Tibial nerve (tissue), 4 donors: Measurements from ENCODE around the gene OXER1. TPM values are rescaled to one million over a fixed set of nuclear protein-coding genes. Genes with fewer than 3 reads are reported as not detected.

ENCODE experiments used
- DNase-seq, 2 donors: peaks; one replicate each; pipeline ENCODE4 v3.0.0-alpha.2; 2019; ENCODE audit warnings: low spot score in 2 of 2
- H3K27ac ChIP-seq, 4 donors: fragments of 200-600 bp; sonication (generic) in 3 of 4; one replicate each; pipeline ENCODE4 v1.5.1; 2017 to 2019; ENCODE audit warnings: mild to moderate bottlenecking in 1 of 4
- H3K27me3 ChIP-seq, 2 donors: fragments of 200-600 bp; sonication (generic) in 1 of 2; one replicate each; pipeline versions ENCODE4 v1.5.1 to v1.6.0; 2017 to 2019
- H3K36me3 ChIP-seq, 3 donors: fragments of 200-600 bp; sonication (generic); one replicate each; pipeline ENCODE4 v1.5.1; 2018 to 2019
- H3K4me1 ChIP-seq, 4 donors: fragments of 200-600 bp; sonication (generic) in 3 of 4; one replicate each; pipeline ENCODE4 v1.5.1; 2017 to 2019
- H3K4me3 ChIP-seq, 4 donors: fragments of 200-600 bp; sonication (generic) in 3 of 4; one replicate each; pipeline ENCODE4 v1.5.1; 2017 to 2019; ENCODE audit warnings: mild to moderate bottlenecking in 1 of 4, moderate library complexity in 1 of 4
- H3K9me3 ChIP-seq, 4 donors: fragments of 200-600 bp; sonication (generic) in 3 of 4; one replicate each; pipeline ENCODE4 v1.5.1; 2017 to 2019
- EP300 ChIP-seq, 2 donors: sonication (generic); formaldehyde crosslinking; IDR thresholded peaks; one replicate each; pipeline ENCODE4 v1.6.1; 2017; ENCODE audit warnings: antibody characterized with exemption in 2 of 2, mild to moderate bottlenecking in 1 of 2
- POLR2A ChIP-seq, 2 donors: fragments of 450-650 bp; IDR thresholded peaks; one replicate each; pipeline ENCODE4 v1.6.1; 2017; ENCODE audit warnings: antibody characterized with exemption in 2 of 2, mild to moderate bottlenecking in 2 of 2, moderate library complexity in 2 of 2
- WGBS, 2 donors: methylation state at CpG; one replicate each; pipeline ENCODE4 v1.1.5; 2018; 5-methylcytosine and 5-hydroxymethylcytosine counted together
- total RNA-seq, 4 donors: library from RNA; depleted of rRNA; stranded (reverse); fragments of >200 nt; gene quantifications; one replicate each; pipeline ENCODE4 v1.1.0, GENCODE V29; 2016
- TF ChIP-seq, protein P1 (sequence below), 5 experiments: fragments of 200-600 bp in 3 of 5; fragments of 450-650 bp in 2 of 5; sonication (generic) in 3 of 5; IDR thresholded peaks; one replicate each; pipeline ENCODE4 v1.5.1; 2016 to 2019; ENCODE audit warnings: antibody characterized with exemption in 5 of 5, mild to moderate bottlenecking in 3 of 5, moderate library complexity in 2 of 5

OXER1 gene
- total RNA-seq, 4 donors from 2014 or later, result 0.60 to 3.7 (median 1.3) TPM

DNA sequence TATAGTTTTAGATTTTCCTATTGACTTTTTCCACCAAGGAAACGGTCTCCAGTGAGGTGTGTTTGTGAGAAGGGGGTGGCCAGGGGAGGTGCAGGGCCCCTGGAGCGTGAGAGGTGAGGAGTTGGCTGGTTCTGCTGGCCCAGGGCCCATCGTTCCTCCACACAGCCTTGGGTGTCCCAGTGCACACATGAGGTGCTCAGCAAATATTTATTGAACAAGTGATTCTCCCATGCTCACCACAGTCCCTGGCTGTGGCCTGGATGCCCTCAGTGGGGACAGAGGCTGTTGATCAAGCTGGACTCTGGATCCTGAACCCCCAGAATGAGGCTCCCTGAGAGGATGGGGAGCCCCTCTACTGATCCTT is 23.5 kb upstream of the OXER1 start:
- Histone ChIP-seq H3K4me1 (peaks cover 0 to 18% (median 5%) of the 10 kb centered on the region in 4 donors), H3K36me3 (peaks cover 0 to 27% (median 0%) of the 10 kb centered on the region in 3 donors), H3K9me3 (no peaks in the 10 kb centered on the region), H3K27me3 (no peaks in the 10 kb centered on the region), H3K27ac (no peak overlapping the region), H3K4me3 (no peak overlapping the region)
- 93 to 100% methylated on average over 3 of the region's 3 CpGs for WGBS, 2 donors
- TF ChIP-seq, protein P1, sequence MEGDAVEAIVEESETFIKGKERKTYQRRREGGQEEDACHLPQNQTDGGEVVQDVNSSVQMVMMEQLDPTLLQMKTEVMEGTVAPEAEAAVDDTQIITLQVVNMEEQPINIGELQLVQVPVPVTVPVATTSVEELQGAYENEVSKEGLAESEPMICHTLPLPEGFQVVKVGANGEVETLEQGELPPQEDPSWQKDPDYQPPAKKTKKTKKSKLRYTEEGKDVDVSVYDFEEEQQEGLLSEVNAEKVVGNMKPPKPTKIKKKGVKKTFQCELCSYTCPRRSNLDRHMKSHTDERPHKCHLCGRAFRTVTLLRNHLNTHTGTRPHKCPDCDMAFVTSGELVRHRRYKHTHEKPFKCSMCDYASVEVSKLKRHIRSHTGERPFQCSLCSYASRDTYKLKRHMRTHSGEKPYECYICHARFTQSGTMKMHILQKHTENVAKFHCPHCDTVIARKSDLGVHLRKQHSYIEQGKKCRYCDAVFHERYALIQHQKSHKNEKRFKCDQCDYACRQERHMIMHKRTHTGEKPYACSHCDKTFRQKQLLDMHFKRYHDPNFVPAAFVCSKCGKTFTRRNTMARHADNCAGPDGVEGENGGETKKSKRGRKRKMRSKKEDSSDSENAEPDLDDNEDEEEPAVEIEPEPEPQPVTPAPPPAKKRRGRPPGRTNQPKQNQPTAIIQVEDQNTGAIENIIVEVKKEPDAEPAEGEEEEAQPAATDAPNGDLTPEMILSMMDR (IDR thresholded peaks at IDR 0.05), result no peak
- TF ChIP-seq POLR2A (IDR thresholded peaks at IDR 0.05) (no peak), EP300 (IDR thresholded peaks at IDR 0.05) (no peak)
- no peak for DNase-seq

DNA sequence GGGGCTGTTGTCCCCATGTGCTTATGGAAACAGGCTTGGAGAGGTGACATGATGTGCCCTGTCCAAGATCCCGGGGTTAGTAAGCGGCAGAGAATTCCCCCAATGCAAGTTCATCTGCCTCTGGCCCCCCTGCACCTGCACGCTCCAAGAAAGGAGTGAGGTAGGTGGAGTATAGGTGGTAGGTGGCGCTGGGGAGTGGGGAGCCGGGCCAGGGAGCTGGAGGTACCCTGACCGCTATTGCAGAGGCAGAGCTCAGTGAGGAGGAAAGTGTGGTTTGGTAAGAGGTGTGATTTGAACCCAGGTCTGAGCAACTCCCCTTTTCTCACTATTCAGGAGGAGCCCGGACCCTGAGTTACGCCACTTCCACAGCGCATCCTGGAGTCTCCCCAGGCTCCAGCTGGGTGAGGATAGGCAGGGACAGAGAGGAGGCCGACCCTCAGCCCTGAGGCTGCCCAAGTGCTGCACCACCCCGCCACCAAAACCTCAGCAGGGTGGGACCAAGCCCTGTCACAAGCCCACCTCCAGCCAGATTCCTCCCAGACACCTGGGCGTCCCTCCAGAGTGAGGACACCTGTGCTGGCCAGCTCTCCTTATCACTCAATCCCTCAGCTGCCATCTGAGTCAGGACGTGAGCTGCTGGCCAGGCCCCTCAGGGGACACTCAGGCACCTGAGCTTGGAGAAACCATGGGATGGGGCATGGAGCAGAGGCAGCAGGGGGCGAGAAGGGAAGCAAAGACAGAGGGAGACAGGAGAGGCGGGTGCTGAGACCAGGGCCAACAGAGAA is 22.8 kb upstream of the OXER1 start:
- TF ChIP-seq, protein P1 (IDR thresholded peaks at IDR 0.05), result no peak
- no peak for TF ChIP-seq EP300 (IDR thresholded peaks at IDR 0.05)
- TF ChIP-seq POLR2A (IDR thresholded peaks at IDR 0.05), result no peak
- WGBS, 2 donors, result 87 to 88% methylated on average over 13 to 15 of the region's 15 CpGs
- H3K27me3 ChIP-seq, result no peaks in the 10 kb centered on the region
- no peak overlapping the region for H3K27ac ChIP-seq
- H3K36me3 ChIP-seq, result peaks cover 0 to 27% (median 0%) of the 10 kb centered on the region in 3 donors
- DNase-seq, result no peak
- H3K4me3 ChIP-seq, result no peak overlapping the region
- H3K4me1 ChIP-seq, result peaks cover 0 to 11% (median 5%) of the 10 kb centered on the region in 4 donors
- no peaks in the 10 kb centered on the region for H3K9me3 ChIP-seq

DNA sequence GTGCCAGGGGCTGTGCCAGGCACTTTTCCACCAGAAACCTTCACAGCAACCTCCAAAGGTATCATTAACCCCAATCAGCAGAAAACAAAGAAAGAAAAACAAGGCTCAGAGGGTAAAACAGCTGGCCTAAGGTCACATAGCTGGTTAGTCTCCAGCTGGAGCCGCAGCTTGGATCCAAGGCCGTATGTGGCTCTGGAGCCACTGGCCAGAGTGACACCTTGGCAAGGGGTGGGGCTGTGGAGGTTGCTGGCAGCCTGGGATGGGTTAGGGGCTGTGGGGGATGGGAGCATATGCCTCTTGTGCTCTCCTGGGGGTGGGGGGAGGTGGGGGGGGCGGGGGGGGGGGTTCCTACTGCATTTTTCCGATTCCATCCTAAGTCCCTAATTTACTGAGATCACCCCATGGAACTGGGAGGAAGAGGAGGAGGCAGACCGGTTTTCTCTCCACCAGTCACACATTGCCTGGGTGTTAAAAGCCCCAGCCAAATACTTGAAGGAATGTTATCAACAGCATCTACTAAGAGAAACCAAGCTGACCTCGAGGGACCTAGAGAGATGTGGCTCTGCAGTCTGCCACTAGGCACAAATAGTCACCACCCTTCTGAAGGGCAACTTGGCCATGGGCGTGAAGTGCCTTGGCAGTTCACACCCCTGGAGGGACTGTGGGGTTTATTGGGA is 20.4 kb upstream of the OXER1 start:
- Histone ChIP-seq H3K4me1 (no peaks in the 10 kb centered on the region), H3K9me3 (no peaks in the 10 kb centered on the region), H3K27me3 (no peaks in the 10 kb centered on the region), H3K27ac (no peak overlapping the region), H3K4me3 (no peak overlapping the region), H3K36me3 (peaks cover 0 to 27% (median 0%) of the 10 kb centered on the region in 3 donors)
- DNase-seq, result no peak
- TF ChIP-seq EP300 (IDR thresholded peaks at IDR 0.05), result no peak
- TF ChIP-seq POLR2A (IDR thresholded peaks at IDR 0.05), result no peak
- 73 to 76% methylated on average over 6 of the region's 7 CpGs for WGBS, 2 donors

DNA sequence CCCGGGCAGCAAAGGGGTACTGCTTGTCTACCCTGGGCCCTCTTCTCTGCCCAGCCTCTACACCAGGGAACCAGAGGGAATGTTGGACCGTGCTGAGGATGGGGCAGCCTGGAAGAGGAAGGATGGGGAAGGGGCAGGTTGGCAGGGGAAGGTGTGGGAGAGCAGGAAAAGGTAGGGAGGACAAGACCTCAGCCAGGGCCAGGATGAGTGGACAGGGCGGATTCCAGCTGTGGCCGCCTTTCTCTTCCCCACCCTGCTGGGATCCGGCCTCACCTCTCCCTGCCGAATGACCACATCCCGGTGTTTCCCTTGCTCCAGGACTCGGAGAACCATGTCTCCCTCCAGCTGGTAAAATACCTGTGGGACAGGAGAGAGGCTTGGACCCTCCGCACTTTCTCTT is 19.6 kb upstream of the OXER1 start:
- 86 to 97% methylated on average over 8 to 9 of the region's 9 CpGs for WGBS, 2 donors
- Histone ChIP-seq H3K9me3 (no peaks in the 10 kb centered on the region), H3K27ac (no peak overlapping the region), H3K27me3 (no peaks in the 10 kb centered on the region), H3K36me3 (peaks cover 0 to 27% (median 2%) of the 10 kb centered on the region in 3 donors), H3K4me3 (no peak overlapping the region), H3K4me1 (no peaks in the 10 kb centered on the region)
- DNase-seq, result no peak
- TF ChIP-seq EP300 (IDR thresholded peaks at IDR 0.05) (no peak), POLR2A (IDR thresholded peaks at IDR 0.05) (no peak)
- TF ChIP-seq, protein P1 (IDR thresholded peaks at IDR 0.05), result no peak

DNA sequence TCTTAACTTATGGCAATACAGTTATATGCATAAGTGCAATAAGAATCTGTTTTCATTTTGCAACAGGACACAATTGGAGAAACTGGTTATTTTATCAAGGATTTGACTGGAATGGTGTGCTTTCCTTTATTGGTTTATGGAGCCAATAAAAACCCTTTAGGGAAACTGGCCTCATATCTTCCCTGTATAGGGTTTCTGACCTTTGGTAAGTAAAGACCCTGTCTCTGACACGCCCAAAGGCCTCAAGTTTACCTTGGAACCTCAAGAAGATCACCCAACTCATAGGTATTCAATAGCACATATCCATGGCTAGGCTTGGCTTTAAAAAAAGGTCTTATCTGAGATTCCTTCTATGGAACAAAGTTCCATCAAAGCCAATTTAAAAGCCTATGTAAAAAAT is 17.2 kb upstream of the OXER1 start:
- Histone ChIP-seq H3K36me3 (peaks cover 0 to 15% (median 5%) of the 10 kb centered on the region in 3 donors), H3K27ac (no peak overlapping the region), H3K9me3 (no peaks in the 10 kb centered on the region), H3K27me3 (no peaks in the 10 kb centered on the region), H3K4me1 (no peaks in the 10 kb centered on the region), H3K4me3 (no peak overlapping the region)
- DNase-seq, result no peak
- TF ChIP-seq, protein P1 (IDR thresholded peaks at IDR 0.05), result no peak
- TF ChIP-seq POLR2A (IDR thresholded peaks at IDR 0.05) (no peak), EP300 (IDR thresholded peaks at IDR 0.05) (no peak)
- WGBS, 2 donors, result 85 to 87% methylated on average over 1 of the region's 1 CpG
